Activated T-helper 2 cell treated with anti-CD3 and anti-CD28 coated beads, Interferon-gamma antibody, Interleukin-2, Interleukin-4, amounts not matched to agents 10 μg/mL and 5 μg/mL and 100 μg/mL, durations not matched to agents 14 hours and 24 hours and 36 hours (primary cell): ENCODE data around the gene LHFPL3. TPM values are rescaled to one million over a fixed set of nuclear protein-coding genes. Genes with fewer than 3 reads are reported as not detected.

ENCODE experiments used
- DNase-seq: peaks from one replicate; pipeline ENCODE4 v3.0.0; 2021; ENCODE audit warnings: low spot score
- H3K27ac Mint-ChIP-seq: one replicate; pipeline ENCODE4 v1.8.0; 2021; ENCODE audit warnings: mixed read lengths
- H3K27me3 Mint-ChIP-seq: one replicate; pipeline ENCODE4 v1.8.0; 2021; ENCODE audit warnings: low read depth, mixed read lengths
- H3K36me3 Mint-ChIP-seq: one replicate; pipeline ENCODE4 v1.8.0; 2021; ENCODE audit warnings: low read depth, mixed read lengths
- H3K4me1 Mint-ChIP-seq: one replicate; pipeline ENCODE4 v1.8.0; 2021; ENCODE audit warnings: low read depth, mixed read lengths
- H3K4me3 Mint-ChIP-seq: one replicate; pipeline ENCODE4 v1.8.0; 2021; ENCODE audit warnings: low read depth, mild to moderate bottlenecking, moderate library complexity, mixed read lengths
- H3K9me3 Mint-ChIP-seq: one replicate; pipeline ENCODE4 v1.8.0; 2021; ENCODE audit warnings: mixed read lengths
- intact Hi-C: fragments of 100-400 bp; cut with micrococcal nuclease; formaldehyde crosslinking; loops from one replicate; pipeline ENCODE4 v1.15.1; 2023
- total RNA-seq: library from RNA; stranded (reverse); gene quantifications from 2 replicates; pipeline ENCODE4 v1.2.3, GENCODE V29; 2022

The LHFPL3 gene
- total RNA-seq, 1 donor from 2014 or later, result not detected

DNA sequence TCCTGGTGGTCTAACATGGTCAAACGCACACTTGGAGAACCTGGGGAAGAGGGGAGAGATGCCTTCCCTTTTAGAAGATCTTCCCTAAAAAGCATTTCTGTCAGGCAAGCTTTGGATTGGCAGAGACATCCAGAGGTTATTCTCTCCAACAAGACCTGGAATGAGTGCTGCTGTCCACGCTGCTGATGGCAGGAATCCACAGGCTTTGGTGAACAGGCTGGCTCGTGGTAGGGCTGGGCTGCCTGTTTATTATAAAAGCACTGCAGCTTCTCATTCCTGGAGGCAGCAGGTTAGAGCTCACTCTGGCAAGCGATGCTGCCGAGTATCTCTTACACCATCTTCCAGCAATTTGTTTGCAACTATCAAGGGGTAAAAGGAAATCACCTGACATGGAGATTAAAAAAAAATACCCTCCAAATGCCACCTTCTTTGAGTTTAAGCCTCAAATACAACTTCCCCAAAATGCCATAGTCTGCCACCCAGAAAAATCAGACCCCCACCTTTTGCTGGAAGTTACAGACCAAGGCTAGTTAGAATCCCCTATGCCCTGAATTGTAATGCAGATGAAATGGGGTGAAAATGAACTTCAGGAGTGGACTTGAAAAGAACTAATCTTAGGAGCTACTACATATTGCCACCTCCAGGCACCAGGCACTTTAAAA is 533.5 kb downstream of the LHFPL3 start:
- peaks cover 15% of the 10 kb centered on the region for H3K4me1 Mint-ChIP-seq
- intact Hi-C loops, result no loop called here
- DNase-seq, result no peak
- no peaks in the 10 kb centered on the region for H3K9me3 Mint-ChIP-seq
- no peak overlapping the region for H3K4me3 Mint-ChIP-seq
- H3K27me3 Mint-ChIP-seq, result peaks cover 15% of the 10 kb centered on the region
- no peaks in the 10 kb centered on the region for H3K36me3 Mint-ChIP-seq
- no peak overlapping the region for H3K27ac Mint-ChIP-seq

DNA sequence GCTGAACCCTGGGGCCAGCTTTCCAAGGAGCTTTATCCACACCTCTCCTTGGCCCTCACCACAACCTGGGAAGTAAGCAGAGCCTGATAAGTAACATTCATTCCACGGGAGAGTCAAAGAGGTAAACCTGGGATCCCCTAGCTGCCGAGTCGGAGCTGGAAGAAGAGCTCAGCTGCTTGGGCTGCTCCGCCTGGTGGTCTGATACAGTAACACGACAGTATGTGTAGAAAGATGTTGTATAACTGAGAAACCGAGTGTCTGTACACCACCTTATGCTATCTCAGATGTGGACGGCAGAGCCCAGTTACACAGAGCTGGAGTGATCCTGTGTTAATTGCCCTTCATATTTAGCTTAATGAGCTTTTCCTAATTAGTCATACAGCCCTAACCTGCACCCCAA is 534.3 kb downstream of the LHFPL3 start:
- H3K27ac Mint-ChIP-seq, result no peak overlapping the region
- peaks cover 9% of the 10 kb centered on the region for H3K4me1 Mint-ChIP-seq
- DNase-seq, result no peak
- no peak overlapping the region for H3K4me3 Mint-ChIP-seq
- no peaks in the 10 kb centered on the region for H3K9me3 Mint-ChIP-seq
- no peaks in the 10 kb centered on the region for H3K36me3 Mint-ChIP-seq
- intact Hi-C loops, result no loop called here
- H3K27me3 Mint-ChIP-seq, result peaks cover 22% of the 10 kb centered on the region

DNA sequence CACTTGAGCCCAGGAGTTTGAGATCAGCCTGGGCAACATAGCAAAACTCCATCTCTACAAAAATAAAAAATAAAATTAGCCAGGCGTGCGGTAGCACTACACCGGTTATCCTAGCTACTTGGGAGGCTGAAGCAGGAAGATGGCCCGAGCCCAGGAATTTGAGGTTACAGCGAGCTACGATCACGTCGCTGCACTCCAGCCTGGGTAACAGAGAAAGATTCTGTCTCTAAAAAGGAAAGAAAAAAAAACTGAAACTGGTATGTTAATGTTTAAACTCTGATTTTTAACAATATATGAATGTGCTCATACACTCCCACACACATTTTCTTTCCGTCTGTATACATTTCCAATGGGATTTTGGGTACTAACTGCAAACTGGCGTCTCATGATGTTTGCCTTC is 545.0 kb downstream of the LHFPL3 start:
- no peak for DNase-seq
- intact Hi-C loops, result no loop called here
- peaks cover 2% of the 10 kb centered on the region for H3K27me3 Mint-ChIP-seq
- no peaks in the 10 kb centered on the region for H3K9me3 Mint-ChIP-seq
- no peak overlapping the region for H3K4me3 Mint-ChIP-seq
- peaks cover 2% of the 10 kb centered on the region for H3K4me1 Mint-ChIP-seq
- no peak overlapping the region for H3K27ac Mint-ChIP-seq
- H3K36me3 Mint-ChIP-seq, result no peaks in the 10 kb centered on the region

DNA sequence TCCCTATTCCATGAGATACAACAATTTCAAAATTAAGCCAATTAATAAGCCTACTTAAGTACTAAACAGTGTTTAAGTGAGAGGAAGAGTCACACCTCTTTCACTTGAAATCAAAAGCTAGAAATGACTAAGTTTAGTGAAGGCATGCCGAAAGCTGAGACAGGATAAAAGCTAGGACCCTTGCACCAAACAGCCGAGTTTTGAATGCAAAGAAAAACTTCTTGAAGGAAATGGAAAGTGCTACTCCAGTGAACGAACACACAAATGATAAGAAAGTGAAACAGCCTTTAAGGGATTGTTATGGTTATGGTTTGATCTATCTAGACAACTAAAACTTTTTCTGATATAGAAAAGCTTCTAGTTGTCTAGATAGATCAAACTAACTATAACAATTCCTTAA is 550.2 kb downstream of the LHFPL3 start:
- Mint-ChIP-seq H3K36me3 (no peaks in the 10 kb centered on the region), H3K27me3 (peaks cover 2% of the 10 kb centered on the region), H3K4me3 (peak overlapping the region; percentile 2), H3K27ac (peak overlapping the region; percentile 10), H3K9me3 (peaks cover 3% of the 10 kb centered on the region), H3K4me1 (peaks cover 13% of the 10 kb centered on the region)
- intact Hi-C loops, result no loop called here
- DNase-seq, result no peak

DNA sequence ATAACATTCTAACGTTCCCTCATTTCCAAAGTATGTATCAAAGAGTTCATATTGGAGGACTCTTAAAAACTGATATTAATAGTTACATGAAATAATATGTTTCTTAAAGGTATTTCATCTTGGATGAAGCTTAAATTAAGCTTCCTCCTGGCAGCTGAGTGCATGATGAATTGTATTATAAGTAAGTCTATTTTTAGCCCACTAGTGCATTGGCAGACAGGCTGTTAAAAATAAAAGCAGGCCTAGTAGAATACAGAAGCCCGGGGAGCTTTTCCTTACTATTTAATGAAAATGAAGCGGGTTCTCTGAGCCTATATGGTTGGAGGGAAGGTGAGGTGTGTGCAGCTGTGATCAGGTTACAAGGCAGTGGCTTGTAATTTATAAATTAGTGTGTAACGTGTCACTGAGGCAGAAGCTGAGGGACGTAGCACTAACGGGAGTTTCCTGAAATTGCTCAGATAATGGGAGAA is 554.9 kb downstream of the LHFPL3 start:
- DNase-seq, result no peak

DNA sequence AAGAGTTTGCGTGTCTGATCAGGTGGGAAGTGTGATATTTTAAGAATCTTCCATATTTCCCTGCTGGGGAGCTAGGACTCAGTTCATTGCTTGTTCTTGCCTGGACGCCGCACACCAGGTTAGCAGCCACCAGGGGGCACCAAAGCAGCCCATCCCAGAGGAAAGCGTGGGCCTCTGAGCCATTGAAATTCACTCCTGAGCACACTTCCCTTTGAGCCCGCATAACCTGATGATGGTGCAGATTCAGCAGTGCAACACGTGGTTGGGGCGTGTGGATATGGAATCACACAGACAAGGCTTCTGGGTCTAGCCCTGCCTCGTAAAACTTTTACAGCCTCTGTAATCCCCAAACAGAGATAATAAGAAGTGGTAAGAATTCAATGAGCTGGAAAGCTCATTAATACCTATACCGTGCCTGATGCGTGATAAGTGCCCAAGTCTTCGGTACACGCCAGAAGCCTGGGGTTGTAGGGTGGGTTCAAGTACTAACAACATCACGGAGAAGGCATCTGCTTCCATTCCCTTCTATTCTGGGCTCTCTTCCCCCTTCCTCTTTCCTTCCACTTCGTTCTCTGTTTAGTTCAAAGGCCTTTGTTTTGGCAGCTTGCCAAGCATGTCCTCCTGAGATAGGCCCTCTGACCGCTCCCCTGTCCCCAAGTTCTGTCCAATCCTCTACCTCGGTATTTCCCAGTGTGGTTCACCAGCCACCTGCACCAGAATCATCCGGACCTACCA is 555.5 kb downstream of the LHFPL3 start:
- H3K4me1 Mint-ChIP-seq, result peaks cover 12% of the 10 kb centered on the region
- H3K4me3 Mint-ChIP-seq, result no peak overlapping the region
- DNase-seq, result peak; percentile 55
- no peak overlapping the region for H3K27ac Mint-ChIP-seq
- peaks cover 15% of the 10 kb centered on the region for H3K27me3 Mint-ChIP-seq
- intact Hi-C loops, result loop anchor here (1.0 kb wide), 1 partner anchor 34 kb away; no protein-coding TSS in a partner anchor
- no peaks in the 10 kb centered on the region for H3K36me3 Mint-ChIP-seq
- peaks cover 3% of the 10 kb centered on the region for H3K9me3 Mint-ChIP-seq

More for the DNA sequence above, 554.9 kb downstream of the LHFPL3 start:
- Mint-ChIP-seq H3K27me3 (peaks cover 15% of the 10 kb centered on the region), H3K4me1 (peaks cover 18% of the 10 kb centered on the region), H3K4me3 (no peak overlapping the region), H3K9me3 (peaks cover 3% of the 10 kb centered on the region), H3K27ac (no peak overlapping the region), H3K36me3 (no peaks in the 10 kb centered on the region)
- intact Hi-C loops, result loop anchor here (1.0 kb wide), 1 partner anchor 35 kb away; no protein-coding TSS in a partner anchor

DNA sequence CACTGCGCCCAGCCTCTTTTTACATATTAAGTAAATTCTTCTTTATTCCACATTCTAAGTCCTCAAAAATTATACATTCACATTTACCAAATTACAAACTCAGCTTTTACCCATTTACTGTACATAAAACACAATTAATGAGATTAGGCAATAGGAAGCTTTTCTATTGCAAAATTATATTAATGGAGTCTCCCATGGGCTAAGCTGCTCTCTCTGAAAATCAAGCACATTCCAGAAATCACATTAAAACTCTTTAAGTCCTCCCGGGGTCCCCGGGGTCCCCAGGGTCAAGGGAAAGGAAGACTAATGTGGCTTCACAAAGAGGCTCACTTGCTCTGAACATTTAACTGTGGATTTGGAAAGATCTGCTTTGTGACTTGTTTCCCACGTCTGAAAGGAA is 558.2 kb downstream of the LHFPL3 start:
- Mint-ChIP-seq H3K27ac (no peak overlapping the region), H3K4me3 (no peak overlapping the region), H3K9me3 (no peaks in the 10 kb centered on the region), H3K4me1 (peaks cover 9% of the 10 kb centered on the region), H3K27me3 (peaks cover 15% of the 10 kb centered on the region), H3K36me3 (no peaks in the 10 kb centered on the region)
- no peak for DNase-seq
- intact Hi-C loops, result no loop called here

DNA sequence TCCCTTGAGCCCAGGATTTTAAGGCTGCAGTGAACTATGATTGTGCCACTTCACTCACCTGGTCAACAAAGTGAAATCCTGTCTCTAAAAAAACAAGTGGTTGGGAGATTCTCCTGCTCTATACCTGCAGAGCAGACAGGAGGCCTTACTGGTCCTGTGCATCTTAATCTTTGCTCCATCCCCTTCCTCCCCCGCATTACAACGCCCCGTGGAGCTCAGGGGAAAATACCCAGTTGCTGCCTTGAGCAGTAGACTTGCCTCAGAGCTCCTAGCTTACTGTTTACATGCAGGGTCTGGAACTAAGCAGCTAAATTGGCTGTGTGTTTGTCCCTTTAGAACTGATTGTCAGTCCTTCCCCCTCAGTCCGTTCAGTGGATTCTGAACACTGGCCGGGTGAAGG is 561.8 kb downstream of the LHFPL3 start:
- no peak overlapping the region for H3K27ac Mint-ChIP-seq
- peaks cover 15% of the 10 kb centered on the region for H3K27me3 Mint-ChIP-seq
- no peaks in the 10 kb centered on the region for H3K36me3 Mint-ChIP-seq
- no peaks in the 10 kb centered on the region for H3K9me3 Mint-ChIP-seq
- no peak for DNase-seq
- no peak overlapping the region for H3K4me3 Mint-ChIP-seq
- intact Hi-C loops, result no loop called here
- peaks cover 3% of the 10 kb centered on the region for H3K4me1 Mint-ChIP-seq

DNA sequence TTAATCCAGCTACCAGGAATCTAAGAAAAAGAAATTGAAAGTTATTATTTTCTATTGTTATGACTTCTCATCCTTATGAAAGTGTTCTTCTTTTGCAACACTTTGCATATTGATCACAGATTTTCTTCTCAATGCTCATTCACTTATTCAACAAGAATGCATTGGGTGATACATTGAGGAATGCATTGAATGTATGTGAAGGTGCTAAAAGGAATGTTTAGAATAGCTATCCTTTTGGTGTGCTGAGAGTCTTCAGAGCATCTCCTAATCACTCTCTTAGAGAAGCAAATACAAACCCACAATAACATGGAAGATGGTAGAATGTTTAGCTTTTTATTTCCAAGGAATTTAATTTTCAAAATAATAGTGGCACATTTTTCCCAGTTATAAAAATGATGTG is 563.5 kb downstream of the LHFPL3 start:
- Mint-ChIP-seq H3K4me3 (no peak overlapping the region), H3K27ac (no peak overlapping the region), H3K9me3 (no peaks in the 10 kb centered on the region), H3K27me3 (peaks cover 8% of the 10 kb centered on the region), H3K4me1 (peaks cover 5% of the 10 kb centered on the region), H3K36me3 (no peaks in the 10 kb centered on the region)
- DNase-seq, result no peak
- intact Hi-C loops, result no loop called here

DNA sequence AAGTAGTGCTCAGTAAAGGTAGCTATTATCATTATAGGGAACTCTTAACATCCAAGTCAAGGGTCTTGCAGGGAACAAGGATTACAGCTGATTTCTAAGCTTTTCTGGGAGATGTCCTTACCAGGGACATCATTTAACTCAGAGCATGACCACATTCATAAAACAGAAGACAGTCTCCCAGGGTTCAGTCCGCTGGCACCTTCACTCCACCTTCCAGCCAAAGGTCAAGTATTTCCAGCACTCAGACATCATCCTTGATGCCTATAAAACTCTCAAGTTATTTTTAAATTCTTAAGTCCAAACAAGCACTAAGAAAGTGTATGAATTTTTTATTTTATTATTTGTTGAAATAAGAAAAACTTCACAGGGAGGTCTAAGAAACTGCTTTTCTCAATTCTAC is 565.9 kb downstream of the LHFPL3 start:
- no peak for DNase-seq
- Mint-ChIP-seq H3K9me3 (no peaks in the 10 kb centered on the region), H3K4me1 (peaks cover 12% of the 10 kb centered on the region), H3K27me3 (peaks cover 3% of the 10 kb centered on the region), H3K4me3 (no peak overlapping the region), H3K36me3 (no peaks in the 10 kb centered on the region), H3K27ac (no peak overlapping the region)
- intact Hi-C loops, result no loop called here

DNA sequence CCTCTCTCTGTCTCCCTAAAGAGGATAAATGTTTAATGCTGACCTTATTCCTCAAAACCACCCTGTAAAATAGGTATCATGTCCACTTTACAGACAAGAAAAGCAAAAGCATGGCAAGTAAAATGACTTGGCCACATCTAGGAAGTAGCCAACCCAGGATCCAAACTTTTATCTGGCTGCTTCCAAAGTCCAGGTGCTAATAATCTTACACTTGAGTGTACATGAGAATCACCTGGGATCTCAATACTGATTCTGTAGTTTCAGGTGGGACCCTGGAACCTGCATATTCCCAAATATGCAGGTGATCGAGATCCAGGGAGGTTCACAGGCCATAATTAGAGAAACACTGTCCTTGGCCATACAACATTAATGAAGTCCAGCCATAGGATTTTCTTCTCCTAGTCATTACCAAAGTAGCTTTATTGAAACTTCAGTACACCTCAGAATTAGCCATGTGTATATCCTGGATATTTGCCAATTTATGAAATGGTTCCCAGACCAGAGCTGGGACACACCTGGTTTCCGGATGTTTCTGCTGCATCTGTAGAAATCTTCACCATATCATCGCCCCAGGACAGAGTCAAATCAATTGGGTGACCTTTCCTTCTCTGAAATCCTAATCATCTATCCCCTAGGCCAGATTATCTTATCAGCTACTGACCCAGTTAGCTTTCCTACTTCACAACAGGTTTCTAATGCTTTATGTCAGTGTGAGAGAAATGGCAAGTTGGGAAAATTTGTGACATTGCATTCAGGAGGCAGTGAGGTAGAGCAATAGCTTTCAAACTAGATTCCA is 566.5 kb downstream of the LHFPL3 start:
- intact Hi-C loops, result no loop called here
- peaks cover 4% of the 10 kb centered on the region for H3K27me3 Mint-ChIP-seq
- no peak overlapping the region for H3K4me3 Mint-ChIP-seq
- peaks cover 12% of the 10 kb centered on the region for H3K4me1 Mint-ChIP-seq
- no peak for DNase-seq
- no peaks in the 10 kb centered on the region for H3K9me3 Mint-ChIP-seq
- H3K27ac Mint-ChIP-seq, result no peak overlapping the region
- H3K36me3 Mint-ChIP-seq, result no peaks in the 10 kb centered on the region

DNA sequence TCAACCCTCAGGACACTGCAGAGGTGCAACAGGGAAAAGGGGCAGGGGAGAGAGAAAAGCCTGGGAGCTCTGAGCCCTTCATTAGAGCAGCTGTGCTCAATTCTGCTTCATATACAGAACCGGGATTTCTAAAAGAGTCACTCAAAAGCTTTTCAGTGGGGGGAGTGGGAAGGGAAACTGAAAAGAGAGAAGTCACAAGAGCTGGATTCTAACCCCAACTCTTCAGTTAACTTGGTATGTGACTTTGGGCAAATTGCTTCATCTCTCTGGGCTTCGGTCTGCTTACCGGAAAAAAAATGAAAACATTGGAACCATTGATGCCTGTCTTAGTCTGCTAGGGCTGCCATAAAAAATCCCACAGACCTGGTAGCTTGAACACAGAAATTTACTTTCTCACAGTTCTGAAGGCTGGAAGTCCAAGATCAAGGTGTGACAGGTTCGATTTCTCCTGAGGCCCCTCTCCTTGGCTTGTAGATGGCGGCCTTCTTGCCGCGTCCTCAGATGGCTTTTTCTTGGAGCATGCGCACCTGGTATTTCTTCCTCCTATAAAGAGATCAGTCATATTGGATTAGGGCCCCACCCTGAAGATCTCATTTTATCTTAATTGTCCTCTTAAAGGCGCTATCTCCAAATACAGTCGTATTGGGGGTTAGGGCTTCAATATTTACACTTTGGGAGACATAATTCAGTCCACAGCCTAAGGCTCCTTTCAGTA is 567.3 kb downstream of the LHFPL3 start:
- H3K27ac Mint-ChIP-seq, result no peak overlapping the region
- H3K9me3 Mint-ChIP-seq, result no peaks in the 10 kb centered on the region
- no peaks in the 10 kb centered on the region for H3K36me3 Mint-ChIP-seq
- intact Hi-C loops, result no loop called here
- H3K4me1 Mint-ChIP-seq, result peaks cover 12% of the 10 kb centered on the region
- no peak overlapping the region for H3K4me3 Mint-ChIP-seq
- DNase-seq, result no peak
- peaks cover 9% of the 10 kb centered on the region for H3K27me3 Mint-ChIP-seq
